ENCODE data around the gene RAPH1.

RAPH1 gene

GRCh38 chr2:203438528-203438927, 96.6 kb downstream of the RAPH1 start:
- no peak overlapping the region for H3K9ac ChIP-seq (ENCODE audit: low read length)
- no peaks in the 10 kb centered on the region for H3K79me2 ChIP-seq (ENCODE audit: low read length)
- H3K27me3 ChIP-seq (ENCODE audit: low read depth, low read length): no peaks in the 10 kb centered on the region
- no peak overlapping the region for H3K4me2 ChIP-seq (ENCODE audit: low read length)
- no peaks in the 10 kb centered on the region for H3K4me1 ChIP-seq (ENCODE audit: low read length)
- no peak overlapping the region for H3K4me3 ChIP-seq (ENCODE audit: low read length)
- no peak overlapping the region for H2AFZ ChIP-seq (ENCODE audit: low read depth, low read length)
- TF ChIP-seq CTCF (IDR thresholded peaks at IDR 0.05; ENCODE audit: low read depth, low read length) (no peak), EZH2phosphoT487 (IDR thresholded peaks at IDR 0.05; ENCODE audit: low read depth) (no peak)
- H3K27ac ChIP-seq (ENCODE audit: low read length): no peak overlapping the region
- H4K20me1 ChIP-seq (ENCODE audit: insufficient read depth, low read length): no peaks in the 10 kb centered on the region
- no peaks in the 10 kb centered on the region for H3K9me3 ChIP-seq (ENCODE audit: insufficient read depth, low read length)
- peaks cover 2% of the 10 kb centered on the region for H3K36me3 ChIP-seq (replicated peaks; ENCODE audit: low read depth, low read length)

GRCh38 chr2:203437511-203437910, 97.6 kb downstream of the RAPH1 start:
- H3K4me1 ChIP-seq (ENCODE audit: low read length): no peaks in the 10 kb centered on the region
- H3K36me3 ChIP-seq (replicated peaks; ENCODE audit: low read depth, low read length): peaks cover 2% of the 10 kb centered on the region
- H2AFZ ChIP-seq (ENCODE audit: low read depth, low read length): no peak overlapping the region
- no peaks in the 10 kb centered on the region for H3K27me3 ChIP-seq (ENCODE audit: low read depth, low read length)
- no peaks in the 10 kb centered on the region for H4K20me1 ChIP-seq (ENCODE audit: insufficient read depth, low read length)
- TF ChIP-seq CTCF (IDR thresholded peaks at IDR 0.05; ENCODE audit: low read depth, low read length): no peak
- TF ChIP-seq EZH2phosphoT487 (IDR thresholded peaks at IDR 0.05; ENCODE audit: low read depth): no peak
- no peaks in the 10 kb centered on the region for H3K9me3 ChIP-seq (ENCODE audit: insufficient read depth, low read length)
- no peak overlapping the region for H3K4me2 ChIP-seq (ENCODE audit: low read length)
- no peak overlapping the region for H3K9ac ChIP-seq (ENCODE audit: low read length)
- no peak overlapping the region for H3K4me3 ChIP-seq (ENCODE audit: low read length)
- H3K27ac ChIP-seq (ENCODE audit: low read length): no peak overlapping the region
- no peaks in the 10 kb centered on the region for H3K79me2 ChIP-seq (ENCODE audit: low read length)

- H3K36me3 ChIP-seq (replicated peaks; ENCODE audit: low read depth, low read length): peaks cover 2% of the 10 kb centered on the region
- no peak for TF ChIP-seq CTCF (IDR thresholded peaks at IDR 0.05; ENCODE audit: low read depth, low read length)
- TF ChIP-seq EZH2phosphoT487 (IDR thresholded peaks at IDR 0.05; ENCODE audit: low read depth): no peak
- H2AFZ ChIP-seq (ENCODE audit: low read depth, low read length): no peak overlapping the region
- H3K4me1 ChIP-seq (ENCODE audit: low read length): no peaks in the 10 kb centered on the region
- H3K79me2 ChIP-seq (ENCODE audit: low read length): no peaks in the 10 kb centered on the region
- H3K9me3 ChIP-seq (ENCODE audit: insufficient read depth, low read length): no peaks in the 10 kb centered on the region
- no peak overlapping the region for H3K27ac ChIP-seq (ENCODE audit: low read length)
- no peaks in the 10 kb centered on the region for H4K20me1 ChIP-seq (ENCODE audit: insufficient read depth, low read length)
- no peaks in the 10 kb centered on the region for H3K27me3 ChIP-seq (ENCODE audit: low read depth, low read length)
- H3K4me3 ChIP-seq (ENCODE audit: low read length): no peak overlapping the region
- H3K4me2 ChIP-seq (ENCODE audit: low read length): no peak overlapping the region
- H3K9ac ChIP-seq (ENCODE audit: low read length): no peak overlapping the region
These were observed 98.6 kb downstream of the RAPH1 start for GRCh38 chr2:203436496-203436895.

GRCh38 chr2:203432811-203433210, 102.3 kb downstream of the RAPH1 start:
- no peak overlapping the region for H2AFZ ChIP-seq (ENCODE audit: low read depth, low read length)
- H3K36me3 ChIP-seq (replicated peaks; ENCODE audit: low read depth, low read length): peaks cover 2% of the 10 kb centered on the region
- H3K27me3 ChIP-seq (ENCODE audit: low read depth, low read length): no peaks in the 10 kb centered on the region
- no peaks in the 10 kb centered on the region for H4K20me1 ChIP-seq (ENCODE audit: insufficient read depth, low read length)
- H3K9me3 ChIP-seq (ENCODE audit: insufficient read depth, low read length): no peaks in the 10 kb centered on the region
- no peak overlapping the region for H3K27ac ChIP-seq (ENCODE audit: low read length)
- H3K4me2 ChIP-seq (ENCODE audit: low read length): no peak overlapping the region
- TF ChIP-seq EZH2phosphoT487 (IDR thresholded peaks at IDR 0.05; ENCODE audit: low read depth) (no peak), CTCF (IDR thresholded peaks at IDR 0.05; ENCODE audit: low read depth, low read length) (no peak)
- no peaks in the 10 kb centered on the region for H3K79me2 ChIP-seq (ENCODE audit: low read length)
- H3K4me1 ChIP-seq (ENCODE audit: low read length): no peaks in the 10 kb centered on the region
- no peak overlapping the region for H3K9ac ChIP-seq (ENCODE audit: low read length)
- H3K4me3 ChIP-seq (ENCODE audit: low read length): no peak overlapping the region
